B cell (primary cell): ENCODE results near the gene NF2. TPM values are rescaled to one million over a fixed set of nuclear protein-coding genes. Genes with fewer than 3 reads are reported as not detected.

Experiments
- ATAC-seq: fragments of 200-7000 bp; cut with Tn5 transposase; one replicate; pipeline ENCODE4 v1.10.0; 2021; ENCODE audit warnings: low read depth, mild to moderate bottlenecking, moderate number of reproducible peaks, moderate library complexity
- CTCF ChIA-PET: fragments of 350-600 bp; sonication (Branson Sonifier 250); formaldehyde crosslinking; loops from one replicate; lab custom pipeline; 2021; ENCODE audit warnings: antibody characterized with exemption, inconsistent platforms; lab: Charles Lee
- POLR2A ChIA-PET: fragments of 350-600 bp; sonication (Branson Sonifier 250); formaldehyde crosslinking; loops from one replicate; lab custom pipeline; 2021; ENCODE audit warnings: antibody characterized with exemption; lab: Charles Lee
- DNase-seq: peaks from one replicate; pipeline ENCODE4 v3.0.0; 2013
- H2AFZ ChIP-seq: 2 replicates; pipeline ENCODE4 v1.6.1; 2012; ENCODE audit warnings: mild to moderate bottlenecking, low read depth, low read length; ENCODE audit not compliant: insufficient read depth, poor library complexity, severe bottlenecking
- H3K27ac ChIP-seq, 2 donors: 1 replicate in 1 of 2; 2 replicates in 1 of 2; pipeline ENCODE4 v1.5.1; 2012 to 2013; ENCODE audit warnings: low read length in 2 of 2, mild to moderate bottlenecking in 2 of 2, moderate library complexity in 1 of 2
- H3K27me3 ChIP-seq, 4 experiments: fragments of 200-600 bp in 1 of 4; sonication (generic) in 1 of 4; replicated peaks in 1 of 4; 1 replicate in 2 of 4; 2 replicates in 2 of 4; pipeline versions ENCODE4 v1.6.1 to v1.7.0; 2013 to 2016; ENCODE audit warnings: low read length in 3 of 4, mild to moderate bottlenecking in 2 of 4, mixed read lengths in 1 of 4, moderate library complexity in 1 of 4; ENCODE audit not compliant: insufficient read depth in 4 of 4, control insufficient read depth in 3 of 4; ENCODE audit errors: control extremely low read depth in 1 of 4
- H3K36me3 ChIP-seq, 2 experiments: replicated peaks in 1 of 2; 1 replicate in 1 of 2; 2 replicates in 1 of 2; pipeline versions ENCODE4 v1.6.1 to v1.7.1; 2013; ENCODE audit warnings: low read length in 1 of 2; ENCODE audit not compliant: insufficient read depth in 2 of 2, control insufficient read depth in 1 of 2; ENCODE audit errors: control extremely low read depth in 1 of 2, extremely low read depth in 1 of 2
- H3K4me1 ChIP-seq, 2 donors: fragments of 200-600 bp in 1 of 2; sonication (generic) in 1 of 2; 1 replicate in 1 of 2; 2 replicates in 1 of 2; pipeline versions ENCODE4 v1.5.1 to v1.6.1; 2013 to 2017; ENCODE audit warnings: low read length in 2 of 2; ENCODE audit not compliant: control insufficient read depth in 2 of 2, insufficient read depth in 2 of 2
- H3K4me2 ChIP-seq: replicated peaks from 2 replicates; pipeline ENCODE3; 2012; ENCODE audit warnings: mild to moderate bottlenecking, low read depth, low read length; ENCODE audit not compliant: poor library complexity, severe bottlenecking
- H3K4me3 ChIP-seq, 5 experiments: fragments of 200-600 bp in 1 of 5; sonication (generic) in 1 of 5; 1 replicate in 3 of 5; 2 replicates in 2 of 5; pipeline versions ENCODE4 v1.5.1 to v1.7.0; 2011 to 2016; ENCODE audit warnings: low read length in 4 of 5, mild to moderate bottlenecking in 4 of 5, low read depth in 2 of 5, control low read depth in 1 of 5, moderate library complexity in 1 of 5; ENCODE audit not compliant: insufficient read depth in 1 of 5; ENCODE audit errors: control extremely low read depth in 1 of 5, extremely low read depth in 1 of 5
- H3K79me2 ChIP-seq: fragments of 200-600 bp; sonication (generic); one replicate; pipeline ENCODE4 v1.6.0; 2016; ENCODE audit warnings: low read length; ENCODE audit not compliant: control insufficient read depth, insufficient read depth
- H3K9ac ChIP-seq: fragments of 200-600 bp; sonication (generic); 2 replicates; pipeline ENCODE4 v1.6.1; 2017; ENCODE audit warnings: mild to moderate bottlenecking, low read length, moderate library complexity
- H3K9me3 ChIP-seq, 3 donors: one replicate each; pipeline versions ENCODE4 v1.6.1 to v1.7.1; 2013; ENCODE audit warnings: low read length in 2 of 3; ENCODE audit not compliant: control insufficient read depth in 2 of 3, insufficient read depth in 1 of 3; ENCODE audit errors: control extremely low read depth in 1 of 3
- H4K20me1 ChIP-seq: 2 replicates; pipeline ENCODE4 v1.6.0; 2012; ENCODE audit warnings: mild to moderate bottlenecking, low read length; ENCODE audit not compliant: insufficient read depth, control insufficient read depth, poor library complexity, severe bottlenecking
- H3K27ac Mint-ChIP-seq: one replicate; pipeline ENCODE4 v1.8.0; 2021; ENCODE audit warnings: mixed read lengths
- H3K27me3 Mint-ChIP-seq: one replicate; pipeline ENCODE4 v1.8.0; 2021; ENCODE audit warnings: mixed read lengths
- H3K4me1 Mint-ChIP-seq: one replicate; pipeline ENCODE4 v1.8.0; 2021; ENCODE audit warnings: mixed read lengths
- H3K4me3 Mint-ChIP-seq: one replicate; pipeline ENCODE4 v1.8.0; 2021; ENCODE audit warnings: mixed read lengths
- H3K9me3 Mint-ChIP-seq: one replicate; pipeline ENCODE4 v1.8.0; 2022; ENCODE audit warnings: mixed read lengths; ENCODE audit not compliant: insufficient read depth
- EZH2 ChIP-seq: IDR thresholded peaks from 2 replicates; pipeline ENCODE4 v1.6.1; 2012; ENCODE audit warnings: borderline replicate concordance, low read depth, mild to moderate bottlenecking, moderate library complexity, low read length; ENCODE audit not compliant: insufficient read depth, poor library complexity, severe bottlenecking
- WGBS: methylation state at CpG from one replicate; pipeline ENCODE4 v1.1.5; 2013; ENCODE audit warnings: missing lambda C conversion rate; ENCODE audit not compliant: insufficient coverage; 5-methylcytosine and 5-hydroxymethylcytosine counted together
- intact Hi-C: fragments of 100-400 bp; cut with micrococcal nuclease; formaldehyde crosslinking; loops from one replicate; pipeline ENCODE4 v1.10.0; 2022
- polyA plus RNA-seq: library from polyadenylated mRNA; depleted of rRNA; stranded (reverse); fragments of >200 nt; gene quantifications from 2 replicates; pipeline ENCODE4 v1.2.3, GENCODE V29; 2012
- total RNA-seq, 2 donors: library from RNA; stranded (reverse); fragments of 120-200 nt in 1 of 2; gene quantifications; 1 replicate in 1 of 2; 2 replicates in 1 of 2; pipeline versions ENCODE4 v1.2.3 to v1.2.4, GENCODE V29; 2013 to 2022
- TF ChIP-seq, protein P1 (sequence below): fragments of 200-600 bp; IDR thresholded peaks from one replicate; pipeline ENCODE4 v1.8.0; 2022; ENCODE audit warnings: antibody characterized with exemption, mild to moderate bottlenecking

The NF2 gene
- total and polyA plus RNA-seq, 2 donors (not counting 1 experiment from before 2014, with no cell fraction given) = 9.4 to 26.6 TPM

DNA sequence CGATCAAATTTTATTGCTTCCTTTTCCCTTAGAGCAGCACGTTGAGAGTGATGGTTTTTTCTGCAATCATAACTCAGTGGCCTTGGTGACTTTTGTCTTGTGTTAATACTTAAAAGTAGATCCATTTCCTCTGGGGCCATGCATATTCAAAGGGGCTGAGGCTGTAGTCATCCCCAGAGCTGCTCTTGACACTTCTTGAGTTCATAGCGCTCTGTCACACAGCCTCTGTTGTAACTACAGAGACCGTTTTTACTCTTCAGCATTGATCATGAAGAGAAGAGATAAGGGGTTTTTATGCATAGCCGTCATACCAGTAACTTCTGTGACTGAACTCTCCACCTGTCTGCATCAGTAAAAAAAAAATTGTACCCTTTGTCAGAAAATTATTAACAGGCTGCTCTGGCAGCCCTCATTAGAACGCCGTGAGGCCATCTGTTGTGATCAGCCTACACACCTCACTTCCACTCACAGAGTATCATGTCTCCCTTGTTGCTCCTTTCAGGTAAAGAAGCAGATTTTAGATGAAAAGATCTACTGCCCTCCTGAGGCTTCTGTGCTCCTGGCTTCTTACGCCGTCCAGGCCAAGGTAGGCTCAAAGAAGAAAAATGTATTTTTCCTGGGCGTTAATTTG lies 38.4 kb downstream of the NF2 start:
- no peak overlapping the region for H3K9ac ChIP-seq
- no peak overlapping the region for H3K4me3 Mint-ChIP-seq
- no peak overlapping the region for H3K4me3 ChIP-seq
- ChIA-PET CTCF (no interaction called here), POLR2A (no interaction called here)
- no peaks in the 10 kb centered on the region for H3K27me3 Mint-ChIP-seq
- no peaks in the 10 kb centered on the region for H3K4me1 Mint-ChIP-seq
- ATAC-seq = no peak
- H3K36me3 ChIP-seq = peaks cover 0 to 50% of the 10 kb centered on the region in 2 experiments
- H3K27ac ChIP-seq = no peak overlapping the region
- no peak for TF ChIP-seq EZH2
- TF ChIP-seq, protein P1, sequence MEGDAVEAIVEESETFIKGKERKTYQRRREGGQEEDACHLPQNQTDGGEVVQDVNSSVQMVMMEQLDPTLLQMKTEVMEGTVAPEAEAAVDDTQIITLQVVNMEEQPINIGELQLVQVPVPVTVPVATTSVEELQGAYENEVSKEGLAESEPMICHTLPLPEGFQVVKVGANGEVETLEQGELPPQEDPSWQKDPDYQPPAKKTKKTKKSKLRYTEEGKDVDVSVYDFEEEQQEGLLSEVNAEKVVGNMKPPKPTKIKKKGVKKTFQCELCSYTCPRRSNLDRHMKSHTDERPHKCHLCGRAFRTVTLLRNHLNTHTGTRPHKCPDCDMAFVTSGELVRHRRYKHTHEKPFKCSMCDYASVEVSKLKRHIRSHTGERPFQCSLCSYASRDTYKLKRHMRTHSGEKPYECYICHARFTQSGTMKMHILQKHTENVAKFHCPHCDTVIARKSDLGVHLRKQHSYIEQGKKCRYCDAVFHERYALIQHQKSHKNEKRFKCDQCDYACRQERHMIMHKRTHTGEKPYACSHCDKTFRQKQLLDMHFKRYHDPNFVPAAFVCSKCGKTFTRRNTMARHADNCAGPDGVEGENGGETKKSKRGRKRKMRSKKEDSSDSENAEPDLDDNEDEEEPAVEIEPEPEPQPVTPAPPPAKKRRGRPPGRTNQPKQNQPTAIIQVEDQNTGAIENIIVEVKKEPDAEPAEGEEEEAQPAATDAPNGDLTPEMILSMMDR = no peak
- H3K9me3 ChIP-seq = no peaks in the 10 kb centered on the region
- 87% methylated on average over 5 of the region's 10 CpGs for WGBS
- H3K9me3 Mint-ChIP-seq = no peaks in the 10 kb centered on the region
- H3K79me2 ChIP-seq = peaks cover 8% of the 10 kb centered on the region
- intact Hi-C loops = no loop called here
- no peak overlapping the region for H3K27ac Mint-ChIP-seq
- no peaks in the 10 kb centered on the region for H3K27me3 ChIP-seq
- DNase-seq = no peak
- no peaks in the 10 kb centered on the region for H3K4me1 ChIP-seq
- peaks cover 5% of the 10 kb centered on the region for H4K20me1 ChIP-seq
- H3K4me2 ChIP-seq = no peak overlapping the region
- no peak overlapping the region for H2AFZ ChIP-seq

DNA sequence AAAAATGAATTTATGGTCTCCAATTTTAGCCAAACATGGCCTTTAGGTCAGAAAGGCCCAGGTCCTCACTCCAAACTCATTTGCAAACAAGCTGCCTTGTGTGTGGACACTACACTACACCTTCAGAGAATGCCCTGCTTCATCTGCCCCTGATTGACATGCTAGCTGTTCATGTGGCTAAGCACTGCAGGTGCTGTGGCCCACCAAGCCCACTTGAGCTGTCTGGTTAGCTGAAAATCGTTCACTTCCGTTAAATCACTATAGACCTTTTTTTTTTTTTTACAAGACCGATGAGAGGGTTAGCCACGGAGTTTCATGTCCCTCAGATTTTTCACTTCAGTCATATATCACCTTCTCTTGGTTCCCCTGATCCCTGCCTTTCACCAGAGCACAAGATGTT lies 39.3 kb downstream of the NF2 start:
- no peaks in the 10 kb centered on the region for H3K27me3 Mint-ChIP-seq
- Histone ChIP-seq H3K4me3 (no peak overlapping the region), H4K20me1 (peaks cover 3% of the 10 kb centered on the region), H3K9me3 (no peaks in the 10 kb centered on the region), H3K27ac (no peak overlapping the region), H3K79me2 (peaks cover 5% of the 10 kb centered on the region), H3K4me2 (no peak overlapping the region), H2AFZ (no peak overlapping the region), H3K36me3 (peaks cover 0 to 41% of the 10 kb centered on the region in 2 experiments), H3K27me3 (no peaks in the 10 kb centered on the region), H3K9ac (no peak overlapping the region), H3K4me1 (no peaks in the 10 kb centered on the region)
- H3K9me3 Mint-ChIP-seq = no peaks in the 10 kb centered on the region
- DNase-seq (no peak), ATAC-seq (no peak)
- 33% methylated on average over 1 of the region's 4 CpGs for WGBS
- H3K4me1 Mint-ChIP-seq = no peaks in the 10 kb centered on the region
- CTCF ChIA-PET = no interaction called here
- TF ChIP-seq EZH2 = no peak
- TF ChIP-seq, protein P1 = no peak
- POLR2A ChIA-PET = no interaction called here
- no peak overlapping the region for H3K27ac Mint-ChIP-seq
- H3K4me3 Mint-ChIP-seq = no peak overlapping the region
- intact Hi-C loops = no loop called here
